GM19099 (cell line): ENCODE data around the gene PPM1E.

Experiments used
- POLR2A ChIP-seq: IDR thresholded peaks from 3 replicates; pipeline ENCODE4 v1.6.1; 2011; ENCODE audit warnings: low read depth; ENCODE audit not compliant: insufficient read length; ENCODE audit errors: extremely low read depth

Gene PPM1E

DNA sequence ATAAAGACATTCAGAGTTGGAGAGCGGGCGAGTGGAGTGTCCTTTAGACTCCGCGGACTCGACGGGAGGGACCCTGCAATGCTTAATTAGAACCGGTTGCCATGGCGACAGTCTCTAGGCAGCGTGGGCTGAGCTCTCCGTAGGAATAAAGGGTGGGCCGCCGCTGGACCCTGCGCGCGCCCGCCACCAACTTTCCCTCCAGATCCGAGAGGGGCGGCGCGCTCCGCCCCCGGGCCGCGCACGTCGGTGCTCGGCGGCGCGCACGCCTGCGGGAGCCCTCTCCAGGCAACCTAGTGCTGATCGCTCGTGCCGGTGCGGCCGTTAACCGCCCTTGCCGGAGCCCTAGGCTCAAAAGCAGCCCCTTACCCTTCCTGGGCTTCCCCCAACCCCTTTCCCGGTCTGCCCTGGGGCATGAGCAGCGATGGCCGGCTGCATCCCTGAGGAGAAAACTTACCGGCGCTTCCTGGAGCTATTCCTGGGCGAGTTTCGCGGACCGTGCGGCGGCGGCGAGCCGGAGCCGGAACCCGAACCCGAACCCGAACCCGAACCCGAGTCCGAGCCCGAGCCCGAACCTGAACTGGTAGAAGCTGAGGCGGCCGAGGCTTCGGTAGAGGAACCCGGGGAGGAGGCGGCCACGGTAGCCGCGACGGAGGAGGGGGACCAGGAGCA lies at the start of gene PPM1E:
PPM1E (plus strand) TSS at position 278 of the 669 bp plus-strand sequence.
- no peak for TF ChIP-seq POLR2A

DNA sequence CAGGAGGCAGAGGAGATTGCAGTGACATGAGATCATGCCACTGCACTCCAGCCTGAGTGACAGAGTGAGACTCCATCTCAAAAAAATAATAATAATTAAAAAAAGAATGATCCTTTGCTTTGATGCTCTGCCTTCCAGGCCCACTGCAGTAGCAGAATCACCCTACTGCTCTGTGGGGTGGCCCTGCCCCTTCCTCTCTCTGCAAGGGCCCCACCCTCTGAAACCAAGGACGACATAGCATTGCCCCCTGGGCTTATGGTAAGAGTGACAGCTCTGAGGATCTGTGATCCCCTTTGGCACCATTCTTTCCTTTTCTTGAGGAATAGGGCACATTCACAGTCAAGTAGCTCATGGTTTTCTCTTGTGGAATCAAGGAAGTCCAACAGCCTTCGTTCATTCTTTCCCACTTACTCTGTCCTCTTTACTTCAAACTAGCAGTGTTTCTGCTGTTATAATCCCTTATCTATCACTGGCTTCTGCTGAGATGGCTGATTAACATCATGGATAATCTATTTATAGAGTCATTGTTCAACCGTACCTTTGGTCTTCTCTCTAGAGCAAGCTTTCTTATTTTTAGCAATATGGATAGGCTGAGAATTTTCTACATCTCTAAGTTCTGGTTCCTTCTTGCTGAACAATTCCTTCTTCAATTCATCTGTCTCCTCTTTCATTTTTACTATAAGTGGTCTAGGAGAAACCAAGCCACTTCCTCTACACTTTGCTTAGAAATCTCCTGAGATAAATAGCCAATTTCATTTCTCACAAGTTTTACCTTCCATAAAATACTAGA lies 49.1 kb upstream of the PPM1E start:
- no peak for TF ChIP-seq POLR2A

DNA sequence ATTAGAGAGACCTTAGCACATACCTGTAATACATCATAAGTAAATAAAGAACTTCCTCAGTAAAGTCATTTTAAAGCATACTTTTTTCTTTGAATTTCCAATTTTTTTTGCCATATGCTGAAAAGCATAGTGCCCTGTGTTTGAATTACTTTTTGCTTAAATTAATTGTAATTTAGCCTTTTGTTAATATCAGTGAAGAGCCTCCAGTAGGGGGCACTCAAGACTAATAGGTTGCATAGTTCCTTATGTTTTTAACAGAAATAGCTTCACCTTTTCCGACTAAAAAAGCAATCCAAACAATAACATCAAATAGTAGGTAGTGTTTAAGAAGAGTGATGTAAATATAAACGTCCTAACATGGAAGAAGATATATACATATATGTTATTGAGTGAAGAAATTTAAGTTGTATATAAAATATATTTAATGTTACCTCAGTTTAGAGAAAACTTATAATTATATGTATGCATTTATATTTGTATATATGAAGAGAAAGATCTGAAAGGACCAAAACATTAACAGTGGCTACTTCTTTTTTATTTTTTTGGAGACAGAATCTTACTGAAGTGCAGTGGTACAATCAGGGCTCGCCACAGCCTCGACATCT lies 44.6 kb upstream of the PPM1E start:
- no peak for TF ChIP-seq POLR2A

DNA sequence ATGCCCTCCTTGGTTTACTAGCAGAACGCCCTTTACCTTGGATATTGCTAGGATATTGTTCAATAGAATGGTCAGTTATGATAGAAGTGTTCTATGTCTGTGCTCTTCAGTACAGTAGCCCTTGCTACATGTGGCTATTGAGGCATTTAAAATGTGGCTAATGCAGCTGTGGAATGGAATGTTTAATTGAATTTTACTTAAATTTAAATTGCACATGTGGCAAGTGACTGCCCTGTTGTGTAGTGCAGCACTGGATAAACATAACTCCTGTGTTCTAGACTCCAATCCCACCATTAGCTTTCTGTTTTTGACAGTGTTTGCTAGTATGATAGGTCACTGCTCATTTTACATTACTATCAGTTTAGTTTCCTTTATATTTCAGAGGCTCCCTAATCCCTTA lies 33.4 kb upstream of the PPM1E start:
- TF ChIP-seq POLR2A = no peak

DNA sequence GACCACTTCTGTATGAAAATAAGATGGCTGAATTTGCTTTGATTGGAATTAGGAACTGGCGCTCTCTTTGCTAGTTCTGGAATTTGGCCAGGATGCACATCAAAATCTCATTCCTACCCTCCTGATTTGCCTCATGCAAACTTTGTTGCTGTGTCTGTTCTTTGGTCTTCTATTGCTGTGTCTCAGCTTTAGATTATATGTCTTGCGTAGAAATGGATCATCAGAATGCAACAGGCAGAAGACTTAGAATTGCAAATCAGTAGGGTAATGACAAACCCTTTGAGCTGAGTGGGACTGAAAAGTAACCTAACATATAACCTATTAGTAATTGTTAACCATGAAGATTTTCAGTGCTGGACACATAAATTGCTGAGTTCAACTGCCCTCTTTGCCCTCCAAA lies 33.0 kb upstream of the PPM1E start:
- no peak for TF ChIP-seq POLR2A

DNA sequence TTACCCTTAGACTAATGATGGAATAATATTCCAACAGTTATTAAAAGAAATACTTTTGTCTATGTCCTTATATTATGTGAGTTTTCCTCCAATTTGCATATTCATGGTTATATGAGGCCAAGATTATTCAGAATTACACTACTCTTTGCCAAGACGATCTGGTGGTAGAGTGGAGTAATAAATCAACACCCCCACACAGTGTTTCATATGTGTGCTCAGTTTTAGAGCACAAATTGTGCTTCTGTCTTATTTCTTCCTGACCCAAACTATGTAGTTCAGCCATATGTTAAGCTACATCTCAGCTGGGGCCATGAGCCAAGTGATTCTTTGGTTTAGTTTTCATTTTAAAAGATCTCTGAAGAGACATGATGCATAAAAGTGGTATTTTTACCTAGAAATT lies 26.9 kb upstream of the PPM1E start:
- TF ChIP-seq POLR2A = no peak

DNA sequence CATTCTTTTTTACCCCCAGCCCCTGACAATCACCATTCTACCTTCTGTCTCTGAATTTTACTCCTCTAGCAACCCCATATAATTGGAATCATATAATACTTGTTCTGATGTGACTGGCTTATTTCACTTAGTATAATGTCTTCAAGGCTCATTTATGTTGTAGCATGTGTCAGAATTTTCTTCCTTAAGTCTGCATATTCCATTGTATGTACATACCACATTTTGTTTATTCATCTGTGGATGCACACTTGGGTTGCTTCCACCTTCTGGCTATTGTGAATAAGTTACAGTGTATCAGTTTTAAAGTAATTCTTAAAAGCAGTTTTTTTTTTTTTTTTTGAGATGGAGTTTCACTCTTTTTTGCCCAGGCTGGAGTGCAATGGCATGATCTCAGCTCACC lies 24.7 kb upstream of the PPM1E start:
- TF ChIP-seq POLR2A = no peak

DNA sequence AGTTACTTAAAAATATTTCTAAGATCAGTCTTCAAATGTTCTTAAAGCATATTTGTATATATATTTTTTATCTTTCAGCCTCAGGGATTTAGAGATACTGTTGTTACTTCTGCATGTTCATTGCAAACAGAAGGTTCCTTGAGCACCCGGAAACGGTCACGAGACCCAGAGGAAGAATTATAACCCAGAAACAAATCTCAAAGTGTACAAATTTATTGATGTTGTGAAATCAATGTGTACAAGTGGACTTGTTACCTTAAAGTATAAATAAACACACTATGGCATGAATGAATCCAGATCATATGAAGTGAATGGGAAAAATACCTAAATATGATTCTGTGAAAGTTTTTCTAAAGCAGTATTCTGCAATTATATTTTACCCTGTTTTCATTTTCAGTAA lies 21.6 kb upstream of the PPM1E start:
- TF ChIP-seq POLR2A = no peak

DNA sequence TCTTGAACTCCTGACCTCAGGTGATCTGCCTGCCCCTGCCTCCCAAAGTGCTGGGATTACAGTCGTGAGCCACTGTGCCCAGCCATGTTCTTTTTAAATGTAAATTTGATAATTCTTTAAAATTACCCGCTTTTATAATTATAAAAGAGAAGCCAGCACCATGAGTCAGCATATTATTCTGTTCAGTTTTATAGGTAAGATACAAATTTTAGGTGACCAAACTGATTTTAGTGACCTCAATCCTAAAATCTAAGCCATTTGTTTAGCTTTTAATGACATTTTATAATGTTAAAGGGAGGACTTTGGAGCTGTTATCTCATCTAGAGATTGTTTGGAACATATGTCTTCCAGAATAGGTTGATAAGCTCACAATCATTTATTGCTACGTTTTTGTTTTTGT lies 20.8 kb upstream of the PPM1E start:
- no peak for TF ChIP-seq POLR2A

DNA sequence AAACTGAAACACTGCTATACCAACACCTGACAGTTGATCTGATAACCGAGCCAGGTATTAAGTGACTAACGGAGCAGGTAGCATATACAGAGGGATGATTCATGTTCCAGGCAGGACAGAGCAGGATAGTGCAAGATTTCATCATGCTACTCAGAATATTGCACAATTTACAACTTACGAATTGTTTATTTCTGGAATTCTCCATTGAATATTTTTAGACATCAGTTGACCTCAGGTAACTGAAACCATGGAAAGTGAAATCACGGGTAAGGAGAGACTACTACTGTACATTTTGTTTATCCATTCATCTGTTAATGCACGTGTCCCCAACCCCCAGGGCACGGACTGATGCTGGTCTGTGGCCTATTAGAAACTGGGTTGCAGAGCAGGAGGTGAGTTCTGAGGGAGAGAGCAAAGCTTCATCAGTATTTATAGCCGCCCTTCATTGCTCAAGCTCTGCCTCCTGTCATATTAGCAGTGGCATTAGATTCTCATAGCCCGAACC lies 14.5 kb upstream of the PPM1E start:
- no peak for TF ChIP-seq POLR2A

DNA sequence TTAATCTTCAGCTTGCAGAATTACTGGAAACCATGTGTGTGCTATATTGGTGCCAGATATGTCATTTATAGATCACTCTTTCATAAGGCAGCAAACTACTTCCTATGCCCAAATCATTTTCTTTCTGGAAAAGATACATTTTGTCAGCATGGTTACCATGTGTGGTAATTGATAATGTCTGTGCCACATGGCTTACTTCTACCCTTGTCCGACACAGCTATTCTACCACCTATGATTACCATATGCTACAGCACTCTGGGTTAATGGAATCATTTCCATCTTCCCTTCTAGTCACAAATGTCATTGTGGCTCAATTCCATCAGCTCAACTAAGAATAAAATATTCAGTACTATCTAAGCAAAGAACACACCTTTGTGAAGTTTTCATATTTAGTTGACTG lies 8.0 kb upstream of the PPM1E start:
- TF ChIP-seq POLR2A = no peak

DNA sequence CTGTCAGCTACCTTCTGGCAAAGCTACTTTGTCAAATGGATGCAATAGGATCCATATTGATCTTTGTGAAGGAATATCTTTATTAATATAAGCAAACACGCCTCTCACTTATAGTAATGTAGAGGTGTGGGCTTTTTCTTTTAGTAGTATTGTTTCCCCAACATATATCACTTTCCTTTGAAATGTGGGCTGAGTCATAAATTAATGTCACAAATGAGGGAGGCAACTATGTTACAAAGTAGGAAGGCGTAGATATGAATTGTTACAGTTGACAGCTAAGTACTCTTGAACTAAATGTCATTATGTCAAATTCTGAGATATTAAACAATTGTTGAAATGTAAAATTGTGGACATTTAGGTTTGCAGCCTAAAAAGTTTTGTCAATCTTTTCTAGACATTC lies 2.6 kb upstream of the PPM1E start:
- TF ChIP-seq POLR2A = no peak

DNA sequence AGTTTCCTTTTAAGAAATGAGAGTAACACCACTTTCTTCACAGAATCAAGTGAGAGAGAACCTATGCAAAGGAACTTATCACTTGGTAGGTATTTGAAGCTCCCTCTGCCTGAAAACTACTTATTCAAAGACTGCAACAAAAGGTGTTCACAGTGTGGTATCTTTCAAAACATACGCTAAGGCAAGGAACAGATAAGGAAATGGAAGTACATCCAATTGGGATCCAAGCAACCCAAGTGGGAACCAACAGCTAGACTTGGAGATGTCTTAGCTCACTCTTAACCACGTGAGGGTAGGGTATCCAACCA lies 431 bp upstream of the PPM1E start:
- no peak for TF ChIP-seq POLR2A

DNA sequence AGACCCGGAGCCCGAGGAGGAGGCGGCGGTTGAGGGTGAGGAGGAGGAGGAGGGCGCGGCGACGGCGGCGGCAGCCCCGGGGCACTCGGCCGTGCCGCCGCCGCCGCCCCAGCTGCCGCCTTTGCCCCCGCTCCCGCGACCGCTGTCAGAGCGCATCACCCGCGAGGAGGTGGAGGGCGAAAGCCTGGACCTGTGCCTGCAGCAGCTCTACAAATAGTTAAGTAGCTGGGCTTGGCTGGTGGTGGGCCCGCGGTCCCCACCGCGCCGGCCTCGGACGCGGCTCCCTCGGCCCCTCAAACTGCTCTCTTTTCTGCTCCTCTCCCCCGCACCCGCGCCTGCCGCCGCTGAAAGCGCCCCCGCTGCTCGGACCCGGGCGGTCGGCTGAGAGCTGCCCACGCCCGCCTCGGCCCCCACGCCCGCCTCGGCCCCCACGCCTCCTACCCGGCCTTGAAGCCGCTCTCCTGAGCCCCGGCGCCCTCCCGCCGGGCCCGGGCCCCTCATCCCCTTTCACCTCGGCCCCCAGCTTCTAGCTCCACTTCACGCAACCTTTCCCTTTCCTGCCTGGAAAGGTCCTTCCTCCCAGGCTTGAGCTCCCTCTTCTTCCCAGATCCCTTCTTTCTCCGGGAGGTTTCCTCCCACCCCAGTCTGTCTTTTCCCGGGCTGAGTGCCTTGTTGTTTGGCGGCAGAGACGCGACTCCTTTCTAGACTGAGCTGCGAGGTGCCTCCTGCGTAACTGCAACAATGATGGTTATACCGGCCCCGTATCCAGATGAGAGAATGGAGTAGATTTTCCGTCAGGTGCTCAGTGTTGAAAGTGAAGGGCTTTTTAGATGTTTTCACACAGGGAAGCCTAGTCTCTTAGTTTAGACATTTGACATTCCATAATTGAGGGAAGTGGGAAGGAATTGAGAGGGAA lies 850 bp downstream of the PPM1E start:
- TF ChIP-seq POLR2A = no peak

DNA sequence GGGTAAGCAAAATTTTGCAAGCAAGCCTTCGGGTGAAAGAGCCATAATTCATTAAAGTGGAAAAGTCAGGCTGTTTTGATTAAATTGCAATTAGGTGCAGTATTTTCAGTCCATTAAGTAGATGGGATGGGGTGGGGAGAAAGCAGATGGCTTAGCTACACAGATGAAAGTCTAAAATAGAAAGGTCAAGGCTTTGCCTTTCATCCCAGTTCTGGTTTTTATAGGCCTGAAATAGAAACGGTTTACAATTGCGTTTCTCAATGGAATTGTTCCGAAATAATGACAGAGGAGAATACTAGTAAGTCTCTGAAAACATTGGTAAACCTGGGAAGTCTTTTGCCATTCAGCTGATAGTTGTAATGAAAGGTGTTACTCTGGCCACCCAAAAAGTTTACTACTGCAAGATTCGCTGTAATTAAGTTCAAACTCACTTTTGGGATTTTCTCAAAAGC lies 1.5 kb downstream of the PPM1E start:
- no peak for TF ChIP-seq POLR2A
